HL-60 (cell line): ENCODE data around the gene GLT1D1.

ENCODE experiments used
- DNase-seq, 2 experiments: peaks; one replicate each; pipeline ENCODE4 v3.0.0-alpha.2; 2010 to 2020; ENCODE audit warnings: low read depth in 1 of 2, low spot score in 1 of 2
- H3K27ac ChIP-seq: fragments of 250-450 bp; sonication (Bioruptor Pico); replicated peaks from 2 replicates; pipeline ENCODE4 v1.5.1; 2020; ENCODE audit warnings: mild to moderate bottlenecking, moderate library complexity
- H3K27me3 ChIP-seq: fragments of 250-450 bp; sonication (Bioruptor Pico); 2 replicates; pipeline ENCODE4 v1.5.1; 2021; ENCODE audit warnings: mild to moderate bottlenecking, moderate library complexity; ENCODE audit not compliant: insufficient read depth, poor library complexity, severe bottlenecking
- H3K4me3 ChIP-seq: replicated peaks from 2 replicates; pipeline ENCODE4 v1.5.1; 2011; ENCODE audit warnings: mild to moderate bottlenecking, control low read depth, low read length; ENCODE audit not compliant: insufficient read depth
- GABPA ChIP-seq: IDR thresholded peaks from 2 replicates; pipeline ENCODE4 v1.6.1; 2012; ENCODE audit warnings: low read depth
- POLR2AphosphoS5 ChIP-seq: IDR thresholded peaks from 2 replicates; pipeline ENCODE4 v1.6.1; 2012; ENCODE audit warnings: low read depth
- SPI1 ChIP-seq: IDR thresholded peaks from 2 replicates; pipeline ENCODE4 v1.6.1; 2012; ENCODE audit warnings: low read depth, mild to moderate bottlenecking, borderline replicate concordance
- TF ChIP-seq, protein P1 (sequence below): IDR thresholded peaks from 2 replicates; pipeline ENCODE4 v1.6.1; 2012; ENCODE audit warnings: low read depth; ENCODE audit not compliant: insufficient replicate concordance
- TF ChIP-seq, protein P2 (sequence below): IDR thresholded peaks from one replicate; pipeline ENCODE4 v1.5.1; 2011; ENCODE audit warnings: low read length, control low read depth, inconsistent platforms; ENCODE audit not compliant: insufficient read depth

GLT1D1 gene

DNA sequence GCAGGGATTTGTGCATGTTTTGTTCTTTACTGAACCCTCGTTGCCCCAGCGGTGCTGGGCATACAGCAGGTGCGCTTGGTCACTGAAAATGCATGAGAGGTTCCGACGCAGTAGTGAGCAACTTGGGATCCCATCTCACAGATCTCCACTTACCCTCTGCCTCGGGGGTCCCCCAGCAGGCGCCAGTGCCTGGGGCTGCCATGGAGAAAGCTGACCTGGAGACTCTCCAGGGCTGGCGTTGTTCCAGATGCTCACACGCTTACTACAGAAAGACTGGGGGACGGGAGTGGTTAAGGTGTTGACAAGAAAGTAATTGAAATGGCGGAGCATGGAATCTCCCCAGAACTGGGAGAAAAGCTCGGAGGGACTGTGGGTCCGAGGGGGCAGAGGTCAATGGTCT lies 14.2 kb downstream of the GLT1D1 start:
- no peaks in the 10 kb centered on the region for H3K27me3 ChIP-seq
- no peak overlapping the region for H3K4me3 ChIP-seq
- H3K27ac ChIP-seq: no peak overlapping the region
- DNase-seq: no peak
- TF ChIP-seq, protein P1, sequence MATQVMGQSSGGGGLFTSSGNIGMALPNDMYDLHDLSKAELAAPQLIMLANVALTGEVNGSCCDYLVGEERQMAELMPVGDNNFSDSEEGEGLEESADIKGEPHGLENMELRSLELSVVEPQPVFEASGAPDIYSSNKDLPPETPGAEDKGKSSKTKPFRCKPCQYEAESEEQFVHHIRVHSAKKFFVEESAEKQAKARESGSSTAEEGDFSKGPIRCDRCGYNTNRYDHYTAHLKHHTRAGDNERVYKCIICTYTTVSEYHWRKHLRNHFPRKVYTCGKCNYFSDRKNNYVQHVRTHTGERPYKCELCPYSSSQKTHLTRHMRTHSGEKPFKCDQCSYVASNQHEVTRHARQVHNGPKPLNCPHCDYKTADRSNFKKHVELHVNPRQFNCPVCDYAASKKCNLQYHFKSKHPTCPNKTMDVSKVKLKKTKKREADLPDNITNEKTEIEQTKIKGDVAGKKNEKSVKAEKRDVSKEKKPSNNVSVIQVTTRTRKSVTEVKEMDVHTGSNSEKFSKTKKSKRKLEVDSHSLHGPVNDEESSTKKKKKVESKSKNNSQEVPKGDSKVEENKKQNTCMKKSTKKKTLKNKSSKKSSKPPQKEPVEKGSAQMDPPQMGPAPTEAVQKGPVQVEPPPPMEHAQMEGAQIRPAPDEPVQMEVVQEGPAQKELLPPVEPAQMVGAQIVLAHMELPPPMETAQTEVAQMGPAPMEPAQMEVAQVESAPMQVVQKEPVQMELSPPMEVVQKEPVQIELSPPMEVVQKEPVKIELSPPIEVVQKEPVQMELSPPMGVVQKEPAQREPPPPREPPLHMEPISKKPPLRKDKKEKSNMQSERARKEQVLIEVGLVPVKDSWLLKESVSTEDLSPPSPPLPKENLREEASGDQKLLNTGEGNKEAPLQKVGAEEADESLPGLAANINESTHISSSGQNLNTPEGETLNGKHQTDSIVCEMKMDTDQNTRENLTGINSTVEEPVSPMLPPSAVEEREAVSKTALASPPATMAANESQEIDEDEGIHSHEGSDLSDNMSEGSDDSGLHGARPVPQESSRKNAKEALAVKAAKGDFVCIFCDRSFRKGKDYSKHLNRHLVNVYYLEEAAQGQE: no peak
- TF ChIP-seq POLR2AphosphoS5 (no peak), GABPA (no peak), SPI1 (no peak)
- TF ChIP-seq, protein P2, sequence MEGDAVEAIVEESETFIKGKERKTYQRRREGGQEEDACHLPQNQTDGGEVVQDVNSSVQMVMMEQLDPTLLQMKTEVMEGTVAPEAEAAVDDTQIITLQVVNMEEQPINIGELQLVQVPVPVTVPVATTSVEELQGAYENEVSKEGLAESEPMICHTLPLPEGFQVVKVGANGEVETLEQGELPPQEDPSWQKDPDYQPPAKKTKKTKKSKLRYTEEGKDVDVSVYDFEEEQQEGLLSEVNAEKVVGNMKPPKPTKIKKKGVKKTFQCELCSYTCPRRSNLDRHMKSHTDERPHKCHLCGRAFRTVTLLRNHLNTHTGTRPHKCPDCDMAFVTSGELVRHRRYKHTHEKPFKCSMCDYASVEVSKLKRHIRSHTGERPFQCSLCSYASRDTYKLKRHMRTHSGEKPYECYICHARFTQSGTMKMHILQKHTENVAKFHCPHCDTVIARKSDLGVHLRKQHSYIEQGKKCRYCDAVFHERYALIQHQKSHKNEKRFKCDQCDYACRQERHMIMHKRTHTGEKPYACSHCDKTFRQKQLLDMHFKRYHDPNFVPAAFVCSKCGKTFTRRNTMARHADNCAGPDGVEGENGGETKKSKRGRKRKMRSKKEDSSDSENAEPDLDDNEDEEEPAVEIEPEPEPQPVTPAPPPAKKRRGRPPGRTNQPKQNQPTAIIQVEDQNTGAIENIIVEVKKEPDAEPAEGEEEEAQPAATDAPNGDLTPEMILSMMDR: no peak

DNA sequence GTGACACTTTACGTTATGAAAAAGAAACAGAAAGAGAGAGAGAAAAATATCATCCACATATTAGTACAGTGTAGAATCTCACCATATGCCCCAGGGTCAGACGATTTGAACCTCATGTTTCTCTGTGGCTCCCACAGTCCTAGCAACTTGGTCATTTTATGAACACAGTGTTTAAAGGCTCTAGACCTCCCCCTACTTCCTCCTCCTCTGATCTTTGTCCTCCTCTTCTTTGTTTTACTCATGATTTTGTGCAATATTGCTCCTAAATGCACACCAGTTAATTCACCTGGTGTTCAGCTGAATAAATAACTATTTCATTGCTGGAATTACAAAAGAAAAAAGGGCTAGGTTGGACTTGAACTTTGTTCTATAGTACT lies 18.2 kb downstream of the GLT1D1 start:
- no peak for DNase-seq
- no peak overlapping the region for H3K4me3 ChIP-seq
- no peaks in the 10 kb centered on the region for H3K27me3 ChIP-seq
- TF ChIP-seq, protein P1: no peak
- no peak overlapping the region for H3K27ac ChIP-seq

DNA sequence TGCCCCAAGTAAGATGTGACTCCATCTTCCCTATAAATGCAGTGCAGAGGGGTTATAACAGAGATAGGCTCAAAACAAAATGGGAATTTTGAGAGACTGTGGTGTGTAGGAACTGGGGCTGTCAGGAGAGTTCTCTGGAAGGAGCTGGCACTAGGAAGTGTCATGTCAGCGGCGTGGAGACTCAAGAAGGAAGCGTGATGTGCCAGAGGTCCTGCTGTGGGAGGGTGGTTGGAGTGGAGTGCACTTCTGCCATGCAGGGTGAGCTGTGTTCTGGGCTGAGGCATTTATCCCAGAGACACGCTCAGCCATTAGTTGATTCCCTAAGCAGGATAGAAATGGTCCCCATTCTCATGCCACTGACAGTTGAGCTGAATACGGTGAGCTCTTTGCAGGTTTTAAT lies 19.0 kb downstream of the GLT1D1 start:
- Histone ChIP-seq H3K4me3 (no peak overlapping the region), H3K27ac (no peak overlapping the region), H3K27me3 (no peaks in the 10 kb centered on the region)
- TF ChIP-seq, protein P2: no peak
- TF ChIP-seq, protein P1: no peak
- TF ChIP-seq SPI1 (no peak), GABPA (no peak), POLR2AphosphoS5 (no peak)
- DNase-seq: no peak

DNA sequence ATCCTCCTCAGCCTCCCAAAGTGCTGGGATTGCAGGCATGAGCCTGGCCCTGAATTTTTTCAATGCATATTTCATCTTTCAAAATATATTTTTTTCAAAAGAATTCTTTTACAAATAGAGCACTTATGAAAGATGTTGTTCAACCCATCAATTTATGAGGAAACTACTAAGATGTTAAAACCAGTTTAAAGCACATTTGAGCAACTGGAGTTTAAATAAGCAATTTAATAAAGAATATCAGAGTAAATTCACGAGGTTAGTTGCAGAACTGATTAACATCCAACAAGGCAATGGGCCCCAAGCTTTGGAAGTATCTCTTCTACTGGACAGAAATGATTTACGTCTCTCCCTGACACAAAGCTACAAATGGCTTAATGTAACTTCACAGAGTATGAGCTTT lies 23.3 kb downstream of the GLT1D1 start:
- Histone ChIP-seq H3K27me3 (no peaks in the 10 kb centered on the region), H3K4me3 (no peak overlapping the region), H3K27ac (no peak overlapping the region)
- DNase-seq: no peak
- TF ChIP-seq, protein P2: no peak
- no peak for TF ChIP-seq POLR2AphosphoS5
- TF ChIP-seq SPI1: no peak
- TF ChIP-seq, protein P1: no peak
- TF ChIP-seq GABPA: no peak
